Heart left ventricle (tissue), 13 donors: ENCODE data around the gene MMAB.

Experiments used
- POLR2A ChIP-seq, 2 donors: fragments of 450-650 bp; IDR thresholded peaks; one replicate each; pipeline ENCODE4 v1.6.1; 2017; ENCODE audit warnings: antibody characterized with exemption in 2 of 2, mild to moderate bottlenecking in 2 of 2, moderate library complexity in 2 of 2
- TF ChIP-seq, protein P1 (sequence below), 12 donors: fragments of 200-600 bp; sonication (generic) in 4 of 12; IDR thresholded peaks; one replicate each; pipeline versions ENCODE4 v1.5.0 to v1.8.0; 2018 to 2022; ENCODE audit warnings: antibody characterized with exemption in 12 of 12, mild to moderate bottlenecking in 5 of 12
- donor health status: ischemic (EF 13 %, LVEDD 7.1; RV severe dilation, severe dysfunction).
- donor health status: DM: no; HTN: yes; CAD: no.
- donor health status: DM: no; HTN: no; CAD: no.
- donor health status: ischemic (EF 25% LVEDD 6.9; RV normal size, moderate dysfunction).
- donor health status: ischemic (EF 25% LVEDD 5.7; RV mildly dilated, moderate dysfunction).
- donor health status: ischemic (EF 35%, LVEDD 5.7; RV mildly dilated, moderate dysfunction).
- donor health status: nonischemic (EF 11% LVEDD 7.7; RV severe dilation, severe dysfunction).
- donor health status: DM: yes; HTN: yes; CAD: no.
- donor health status: PGD.
- donor health status: ischemic (EF 29% LVEDD 5.4; RV normal size, mild dysfunction).
- donor health status: nonischemic (EF 23%, LVEDD 6.1; RV moderate dilation, normal function).

DNA sequence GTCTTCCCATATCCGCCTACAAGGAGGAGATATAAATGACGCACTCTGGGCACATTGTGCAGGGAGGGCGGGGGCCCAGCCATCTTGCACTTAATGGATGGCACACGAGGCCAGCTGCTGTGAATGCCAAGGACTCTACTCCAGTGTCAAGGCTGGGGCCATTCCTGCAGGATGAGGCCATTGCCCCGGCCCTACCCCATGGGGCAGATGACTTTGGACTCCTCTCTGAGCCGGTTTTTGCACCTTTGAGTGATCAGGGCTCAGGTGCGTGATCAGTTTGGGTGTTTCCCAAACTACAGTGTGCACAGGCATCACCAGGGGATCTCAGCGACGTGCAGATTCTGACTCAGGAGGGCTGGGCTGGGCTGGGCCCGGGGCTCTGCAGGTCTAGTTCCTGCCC, 16.1 kb downstream of the MMAB start:
- TF ChIP-seq, protein P1, sequence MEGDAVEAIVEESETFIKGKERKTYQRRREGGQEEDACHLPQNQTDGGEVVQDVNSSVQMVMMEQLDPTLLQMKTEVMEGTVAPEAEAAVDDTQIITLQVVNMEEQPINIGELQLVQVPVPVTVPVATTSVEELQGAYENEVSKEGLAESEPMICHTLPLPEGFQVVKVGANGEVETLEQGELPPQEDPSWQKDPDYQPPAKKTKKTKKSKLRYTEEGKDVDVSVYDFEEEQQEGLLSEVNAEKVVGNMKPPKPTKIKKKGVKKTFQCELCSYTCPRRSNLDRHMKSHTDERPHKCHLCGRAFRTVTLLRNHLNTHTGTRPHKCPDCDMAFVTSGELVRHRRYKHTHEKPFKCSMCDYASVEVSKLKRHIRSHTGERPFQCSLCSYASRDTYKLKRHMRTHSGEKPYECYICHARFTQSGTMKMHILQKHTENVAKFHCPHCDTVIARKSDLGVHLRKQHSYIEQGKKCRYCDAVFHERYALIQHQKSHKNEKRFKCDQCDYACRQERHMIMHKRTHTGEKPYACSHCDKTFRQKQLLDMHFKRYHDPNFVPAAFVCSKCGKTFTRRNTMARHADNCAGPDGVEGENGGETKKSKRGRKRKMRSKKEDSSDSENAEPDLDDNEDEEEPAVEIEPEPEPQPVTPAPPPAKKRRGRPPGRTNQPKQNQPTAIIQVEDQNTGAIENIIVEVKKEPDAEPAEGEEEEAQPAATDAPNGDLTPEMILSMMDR (IDR thresholded peaks at IDR 0.05) = no peak
- TF ChIP-seq POLR2A (IDR thresholded peaks at IDR 0.05) = no peak
